HEK293 (cell line): ENCODE data around the gene CCDC57.

ENCODE experiments used
- CTCF ChIP-seq: fragments of 450-650 bp; formaldehyde crosslinking; IDR thresholded peaks from 2 replicates; pipeline ENCODE4 v1.5.1; 2016; ENCODE audit warnings: missing biosample characterization, missing genetic modification characterization
- KLF8 ChIP-seq: fragments of 450-650 bp; formaldehyde crosslinking; IDR thresholded peaks from 2 replicates; pipeline ENCODE4 v1.5.1; 2016; ENCODE audit warnings: missing biosample characterization, missing genetic modification characterization
- KLF9 ChIP-seq: fragments of 450-650 bp; formaldehyde crosslinking; IDR thresholded peaks from 2 replicates; pipeline ENCODE4 v1.5.1; 2016; ENCODE audit warnings: missing biosample characterization, missing genetic modification characterization, low read depth
- REPIN1 ChIP-seq: fragments of 450-650 bp; formaldehyde crosslinking; IDR thresholded peaks from 2 replicates; pipeline ENCODE4 v1.5.1; 2017; ENCODE audit warnings: missing biosample characterization, missing genetic modification characterization, low read depth
- ZNF24 ChIP-seq: fragments of 450-650 bp; formaldehyde crosslinking; IDR thresholded peaks from 2 replicates; pipeline ENCODE4 v1.5.1; 2016; ENCODE audit warnings: missing biosample characterization, missing genetic modification characterization
- ZNF677 ChIP-seq: fragments of 450-650 bp; IDR thresholded peaks from 2 replicates; pipeline ENCODE4 v1.5.0; 2018; ENCODE audit warnings: missing biosample characterization, mild to moderate bottlenecking, missing genetic modification characterization, moderate library complexity

GRCh38 chr17:82056729-82057621, 155.7 kb downstream of the CCDC57 start:
- TF ChIP-seq ZNF24 (tag by site-specific recombination) = no peak
- TF ChIP-seq REPIN1 = no peak
- TF ChIP-seq KLF8 (tag by site-specific recombination) = no peak
- TF ChIP-seq ZNF677 (tag by site-specific recombination) = no peak
- TF ChIP-seq CTCF = no peak
- TF ChIP-seq KLF9 (tag by site-specific recombination) = no peak
